ENCODE results near the gene LSM14A.
A peak's percentile ranks its signal among the peaks of the same experiment; 100 is the strongest.

LSM14A gene

DNA sequence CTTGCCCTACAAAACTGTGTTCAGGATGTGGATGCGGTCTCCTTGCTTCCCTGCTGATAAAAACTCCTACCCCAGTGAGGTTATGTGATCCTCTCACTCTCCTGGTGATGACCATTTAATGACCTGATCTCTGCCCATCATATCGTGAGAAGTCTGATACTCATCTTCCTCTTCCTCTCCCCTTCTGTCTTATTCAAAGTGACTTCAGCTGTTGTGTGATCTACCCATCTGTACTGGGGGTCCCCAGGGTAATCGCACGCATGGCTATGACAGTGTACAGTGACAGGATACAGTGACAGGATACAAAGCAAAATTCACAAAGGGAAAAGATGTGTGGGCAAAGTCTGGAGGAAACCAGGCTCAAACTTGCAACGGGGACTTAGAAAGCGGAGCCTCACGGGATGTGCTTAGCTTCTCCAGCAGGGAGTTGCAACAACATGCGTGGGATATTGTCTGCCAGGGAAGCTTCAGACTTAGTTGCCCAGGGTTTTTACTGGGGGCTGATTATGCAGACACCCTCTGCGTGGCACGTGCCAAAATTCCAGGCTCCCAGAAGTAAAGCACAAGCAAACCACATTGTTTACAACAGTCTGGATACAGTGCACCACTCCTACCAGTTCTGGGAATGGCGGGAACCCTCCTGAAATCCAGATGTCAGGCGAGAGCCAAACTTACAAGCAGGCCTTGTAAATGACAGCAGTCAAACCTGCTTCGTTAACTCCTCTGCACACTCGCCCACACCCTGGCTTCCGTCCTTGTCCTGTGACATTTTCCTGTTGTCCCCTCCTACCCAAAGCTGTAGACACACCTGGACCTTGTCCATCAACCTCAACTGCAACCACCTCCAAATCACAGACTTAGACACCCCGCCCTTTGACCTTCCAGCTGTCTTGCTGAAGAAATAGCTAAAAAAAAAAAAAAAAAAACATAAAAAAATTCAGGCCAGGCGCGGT lies 64.0 kb downstream of the LSM14A start:
- H3K4me3 ChIP-seq (ENCODE audit: low read depth, low read length), result no peak overlapping the region
- H4K8ac ChIP-seq (ENCODE audit: low read depth, low read length), result no peak overlapping the region
- H3K18ac ChIP-seq (ENCODE audit: low read length), result no peak overlapping the region
- peaks cover 0 to 4% of the 10 kb centered on the region in 2 experiments for H3K36me3 ChIP-seq (ENCODE audit: control insufficient read depth in 1 of 2, insufficient read depth in 2 of 2, low read length in 2 of 2)
- no peak overlapping the region for H2AFZ ChIP-seq (ENCODE audit: insufficient read depth, low read length, poor library complexity)
- H3K79me2 ChIP-seq (ENCODE audit: control insufficient read depth, insufficient read depth, low read length, poor library complexity), result no peaks in the 10 kb centered on the region
- H2BK12ac ChIP-seq (ENCODE audit: low read length), result no peak overlapping the region
- no peak overlapping the region for H3K23ac ChIP-seq (ENCODE audit: low read length)
- H3K27ac ChIP-seq (ENCODE audit: low read depth, low read length), result no peak overlapping the region
- no peak overlapping the region for H4K91ac ChIP-seq (ENCODE audit: low read depth, low read length)
- no peaks in the 10 kb centered on the region for H3K79me1 ChIP-seq (ENCODE audit: low read length)
- no peak overlapping the region for H3K4me2 ChIP-seq (ENCODE audit: low read length)
- no CpG with 5 or more reads among the region's 18 CpGs for WGBS (ENCODE audit: extremely low coverage, insufficient coverage, insufficient read length)
- H3K4ac ChIP-seq (ENCODE audit: low read depth, low read length), result no peak overlapping the region
- H3K9me3 ChIP-seq (ENCODE audit: insufficient read depth, low read depth, low read length), result no peaks in the 10 kb centered on the region
- H3K14ac ChIP-seq (ENCODE audit: low read length), result no peak overlapping the region
- H2AK5ac ChIP-seq (ENCODE audit: low read length), result no peak overlapping the region
- peaks cover 11 to 19% of the 10 kb centered on the region in 2 experiments for H3K4me1 ChIP-seq (ENCODE audit: control insufficient read depth in 1 of 2, insufficient read depth in 2 of 2, low read length in 2 of 2)
- no peak overlapping the region for H3K9ac ChIP-seq (ENCODE audit: low read length)
- no peak overlapping the region for H4K12ac ChIP-seq (ENCODE audit: low read depth, low read length)
- no peaks in the 10 kb centered on the region for H3K27me3 ChIP-seq (ENCODE audit: insufficient read depth, low read length)
- no peak overlapping the region for H2BK5ac ChIP-seq (ENCODE audit: low read depth, low read length, poor library complexity)
- no peak overlapping the region for H2BK120ac ChIP-seq (ENCODE audit: insufficient read depth, low read length, poor library complexity)
- DNase-seq, result peak in 1 of 2 donors; percentile 19

DNA sequence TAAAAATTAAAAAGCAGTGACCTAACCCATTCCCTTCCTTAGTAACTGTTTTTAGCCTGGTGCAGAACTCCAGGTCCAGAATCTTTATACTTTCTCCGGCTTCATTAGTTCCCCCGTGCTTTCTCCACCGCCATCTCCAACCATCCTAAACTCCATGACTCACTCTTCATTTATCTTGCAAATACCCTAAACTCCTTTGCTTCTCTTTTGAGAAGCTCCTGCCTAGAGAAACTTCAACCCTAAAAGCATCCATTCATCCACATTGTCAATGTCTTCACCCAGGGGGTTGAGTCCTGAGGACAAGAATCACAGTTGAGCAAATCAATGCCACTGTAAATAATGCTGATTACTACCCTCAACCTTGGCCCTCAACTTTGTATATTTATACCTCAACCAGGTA lies 65.0 kb downstream of the LSM14A start:
- H3K4me1 ChIP-seq (ENCODE audit: control insufficient read depth in 1 of 2, insufficient read depth in 2 of 2, low read length in 2 of 2), result peaks cover 11 to 19% of the 10 kb centered on the region in 2 experiments
- DNase-seq, result no peak
- no peaks in the 10 kb centered on the region for H3K79me1 ChIP-seq (ENCODE audit: low read length)
- no peak overlapping the region for H3K4ac ChIP-seq (ENCODE audit: low read depth, low read length)
- H3K23ac ChIP-seq (ENCODE audit: low read length), result no peak overlapping the region
- no peak overlapping the region for H3K27ac ChIP-seq (ENCODE audit: low read depth, low read length)
- H2AFZ ChIP-seq (ENCODE audit: insufficient read depth, low read length, poor library complexity), result no peak overlapping the region
- no peak overlapping the region for H3K4me2 ChIP-seq (ENCODE audit: low read length)
- H3K36me3 ChIP-seq (ENCODE audit: control insufficient read depth in 1 of 2, insufficient read depth in 2 of 2, low read length in 2 of 2), result peaks cover 0 to 3% of the 10 kb centered on the region in 2 experiments
- no peak overlapping the region for H3K18ac ChIP-seq (ENCODE audit: low read length)
- H3K79me2 ChIP-seq (ENCODE audit: control insufficient read depth, insufficient read depth, low read length, poor library complexity), result no peaks in the 10 kb centered on the region
- no peak overlapping the region for H4K91ac ChIP-seq (ENCODE audit: low read depth, low read length)
- H2BK5ac ChIP-seq (ENCODE audit: low read depth, low read length, poor library complexity), result no peak overlapping the region
- H2BK120ac ChIP-seq (ENCODE audit: insufficient read depth, low read length, poor library complexity), result no peak overlapping the region
- no peaks in the 10 kb centered on the region for H3K27me3 ChIP-seq (ENCODE audit: insufficient read depth, low read length)
- no peak overlapping the region for H2AK5ac ChIP-seq (ENCODE audit: low read length)
- no peak overlapping the region for H4K12ac ChIP-seq (ENCODE audit: low read depth, low read length)
- no CpG with 5 or more reads among the region's 3 CpGs for WGBS (ENCODE audit: extremely low coverage, insufficient coverage, insufficient read length)
- no peak overlapping the region for H3K9ac ChIP-seq (ENCODE audit: low read length)
- H3K9me3 ChIP-seq (ENCODE audit: insufficient read depth, low read depth, low read length), result no peaks in the 10 kb centered on the region
- H3K14ac ChIP-seq (ENCODE audit: low read length), result no peak overlapping the region
- no peak overlapping the region for H2BK12ac ChIP-seq (ENCODE audit: low read length)
- no peak overlapping the region for H4K8ac ChIP-seq (ENCODE audit: low read depth, low read length)
- no peak overlapping the region for H3K4me3 ChIP-seq (ENCODE audit: low read depth, low read length)

DNA sequence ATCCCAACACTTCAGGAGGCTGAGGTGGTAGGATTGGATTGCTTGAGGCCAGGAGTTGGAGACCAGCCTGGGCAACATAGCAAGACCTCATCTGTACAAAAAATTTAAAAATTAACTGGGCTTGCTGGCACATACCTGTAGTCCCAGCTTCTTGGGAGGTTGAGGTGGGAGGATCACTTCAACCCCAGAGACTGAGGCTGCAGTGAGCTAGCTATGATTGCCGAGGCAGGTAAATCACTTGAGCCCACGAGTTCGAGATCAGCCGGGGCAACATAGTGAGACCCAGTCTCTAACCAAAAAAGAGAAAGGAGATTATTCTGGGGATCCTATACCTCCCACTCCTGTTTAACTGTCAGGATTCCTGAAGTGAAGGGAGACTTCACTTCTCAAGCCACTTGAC lies 65.6 kb downstream of the LSM14A start:
- Histone ChIP-seq H3K79me2 (ENCODE audit: control insufficient read depth, insufficient read depth, low read length, poor library complexity) (no peaks in the 10 kb centered on the region), H2BK120ac (ENCODE audit: insufficient read depth, low read length, poor library complexity) (no peak overlapping the region), H3K4me3 (ENCODE audit: low read depth, low read length) (no peak overlapping the region), H3K27me3 (ENCODE audit: insufficient read depth, low read length) (no peaks in the 10 kb centered on the region), H3K14ac (ENCODE audit: low read length) (no peak overlapping the region), H2AFZ (ENCODE audit: insufficient read depth, low read length, poor library complexity) (no peak overlapping the region), H3K36me3 (ENCODE audit: control insufficient read depth in 1 of 2, insufficient read depth in 2 of 2, low read length in 2 of 2) (peaks cover 0 to 3% of the 10 kb centered on the region in 2 experiments), H4K12ac (ENCODE audit: low read depth, low read length) (no peak overlapping the region), H3K27ac (ENCODE audit: low read depth, low read length) (no peak overlapping the region), H3K79me1 (ENCODE audit: low read length) (no peaks in the 10 kb centered on the region), H2BK5ac (ENCODE audit: low read depth, low read length, poor library complexity) (no peak overlapping the region), H3K23ac (ENCODE audit: low read length) (no peak overlapping the region), H4K8ac (ENCODE audit: low read depth, low read length) (no peak overlapping the region), H2BK12ac (ENCODE audit: low read length) (no peak overlapping the region), H4K91ac (ENCODE audit: low read depth, low read length) (no peak overlapping the region), H3K4me1 (ENCODE audit: control insufficient read depth in 1 of 2, insufficient read depth in 2 of 2, low read length in 2 of 2) (peaks cover 9 to 17% of the 10 kb centered on the region in 2 experiments), H3K4ac (ENCODE audit: low read depth, low read length) (no peak overlapping the region), H3K18ac (ENCODE audit: low read length) (no peak overlapping the region), H3K9me3 (ENCODE audit: insufficient read depth, low read depth, low read length) (no peaks in the 10 kb centered on the region), H3K9ac (ENCODE audit: low read length) (no peak overlapping the region), H3K4me2 (ENCODE audit: low read length) (no peak overlapping the region), H2AK5ac (ENCODE audit: low read length) (no peak overlapping the region)
- DNase-seq, result no peak
- WGBS (ENCODE audit: extremely low coverage, insufficient coverage, insufficient read length), result no CpG with 5 or more reads among the region's 4 CpGs

DNA sequence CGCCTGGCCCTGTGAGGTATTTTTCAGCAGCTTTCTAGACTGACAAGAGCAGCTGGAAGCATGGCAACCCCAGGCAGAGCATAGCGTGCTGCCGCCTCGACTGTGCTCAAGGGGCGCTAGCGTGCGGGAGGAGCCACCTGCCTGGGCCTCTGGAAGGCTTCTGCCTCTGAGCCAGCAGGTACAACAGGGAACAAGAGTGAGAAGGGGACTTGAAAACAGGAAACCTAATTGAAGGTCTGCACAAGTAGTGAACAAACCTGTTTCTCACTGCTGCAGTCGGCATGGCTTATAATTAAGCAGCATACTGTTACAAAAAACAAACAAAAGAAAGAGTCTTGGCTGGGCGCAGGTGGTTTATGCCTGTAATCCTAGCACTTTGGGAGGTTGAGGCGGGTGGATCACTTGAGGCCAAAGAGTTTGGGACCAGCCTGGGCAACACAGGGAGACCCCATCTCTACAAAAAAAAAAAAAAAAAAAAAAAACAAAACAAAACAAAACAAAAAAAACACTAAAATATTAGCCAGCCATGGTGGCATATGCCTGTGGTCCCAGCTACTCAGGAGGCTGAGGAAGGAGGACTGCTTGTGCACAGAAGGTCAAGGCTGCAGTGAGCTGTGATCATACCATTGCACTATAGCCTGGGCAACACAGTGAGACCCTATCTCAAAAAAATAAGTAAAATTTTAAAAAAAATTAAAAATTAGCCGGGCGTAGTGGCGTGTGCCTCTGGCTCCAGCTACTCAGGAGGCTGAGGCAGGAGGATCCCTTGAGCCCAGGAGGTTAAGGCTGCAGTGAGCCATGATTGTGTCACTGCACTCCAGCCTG lies 69.4 kb downstream of the LSM14A start:
- no peak overlapping the region for H2AK5ac ChIP-seq (ENCODE audit: low read length)
- H2BK120ac ChIP-seq (ENCODE audit: insufficient read depth, low read length, poor library complexity), result no peak overlapping the region
- no peak overlapping the region for H3K4me2 ChIP-seq (ENCODE audit: low read length)

More for the DNA sequence above, 69.4 kb downstream of the LSM14A start:
- WGBS (ENCODE audit: extremely low coverage, insufficient coverage, insufficient read length), result no CpG with 5 or more reads among the region's 13 CpGs
- H3K23ac ChIP-seq (ENCODE audit: low read length), result no peak overlapping the region
- no peak overlapping the region for H2BK12ac ChIP-seq (ENCODE audit: low read length)
- no peak overlapping the region for H4K12ac ChIP-seq (ENCODE audit: low read depth, low read length)
- no peak overlapping the region for H4K8ac ChIP-seq (ENCODE audit: low read depth, low read length)
- no peak overlapping the region for H3K14ac ChIP-seq (ENCODE audit: low read length)
- no peaks in the 10 kb centered on the region for H3K9me3 ChIP-seq (ENCODE audit: insufficient read depth, low read depth, low read length)
- H2AFZ ChIP-seq (ENCODE audit: insufficient read depth, low read length, poor library complexity), result no peak overlapping the region
- H3K27ac ChIP-seq (ENCODE audit: low read depth, low read length), result no peak overlapping the region
- H3K79me1 ChIP-seq (ENCODE audit: low read length), result peaks cover 3% of the 10 kb centered on the region
- H3K4me1 ChIP-seq (ENCODE audit: control insufficient read depth in 1 of 2, insufficient read depth in 2 of 2, low read length in 2 of 2), result peaks cover 17 to 19% of the 10 kb centered on the region in 2 experiments
- no peak overlapping the region for H3K9ac ChIP-seq (ENCODE audit: low read length)
- H3K4me3 ChIP-seq (ENCODE audit: low read depth, low read length), result no peak overlapping the region
- no peak overlapping the region for H3K18ac ChIP-seq (ENCODE audit: low read length)
- no peaks in the 10 kb centered on the region for H3K79me2 ChIP-seq (ENCODE audit: control insufficient read depth, insufficient read depth, low read length, poor library complexity)
- H3K27me3 ChIP-seq (ENCODE audit: insufficient read depth, low read length), result no peaks in the 10 kb centered on the region
- H3K4ac ChIP-seq (ENCODE audit: low read depth, low read length), result no peak overlapping the region
- H2BK5ac ChIP-seq (ENCODE audit: low read depth, low read length, poor library complexity), result no peak overlapping the region
- no peaks in the 10 kb centered on the region for H3K36me3 ChIP-seq (ENCODE audit: control insufficient read depth in 1 of 2, insufficient read depth in 2 of 2, low read length in 2 of 2)
- H4K91ac ChIP-seq (ENCODE audit: low read depth, low read length), result no peak overlapping the region
- peak; percentile 87 for DNase-seq
